Brain microvascular endothelial cell (primary cell): ENCODE measurements around the gene RALY.

ENCODE experiments used
- DNase-seq: peaks from one replicate; pipeline ENCODE4 v3.0.0-alpha.2; 2020
- H3K27ac ChIP-seq: fragments of 250-450 bp; sonication (Bioruptor Pico); 2 replicates; pipeline ENCODE4 v1.5.1; 2020; ENCODE audit warnings: mild to moderate bottlenecking, moderate library complexity
- H3K27me3 ChIP-seq: fragments of 250-450 bp; sonication (Bioruptor Pico); replicated peaks from 2 replicates; pipeline ENCODE4 v1.5.1; 2020; ENCODE audit warnings: mild to moderate bottlenecking
- H3K36me3 ChIP-seq: fragments of 250-450 bp; sonication (Bioruptor Pico); replicated peaks from 2 replicates; pipeline ENCODE4 v1.5.1; 2020; ENCODE audit warnings: mild to moderate bottlenecking
- H3K4me3 ChIP-seq: 2 replicates; pipeline ENCODE4 v1.5.1; 2011; ENCODE audit warnings: low read depth, mild to moderate bottlenecking, control low read depth, low read length, moderate library complexity
- in situ Hi-C: cut with HindIII; loops from 2 replicates; pipeline ENCODE4 v1.10.0; 2017; ENCODE audit warnings: low sequenced_read_pairs, low pct_ligation_motif_present
- TF ChIP-seq, protein P1 (sequence below): IDR thresholded peaks from 2 replicates; pipeline ENCODE4 v1.5.1; 2011; ENCODE audit warnings: low read depth, mild to moderate bottlenecking, moderate library complexity, low read length, control low read depth, inconsistent platforms; ENCODE audit errors: missing control alignments

The RALY gene

DNA sequence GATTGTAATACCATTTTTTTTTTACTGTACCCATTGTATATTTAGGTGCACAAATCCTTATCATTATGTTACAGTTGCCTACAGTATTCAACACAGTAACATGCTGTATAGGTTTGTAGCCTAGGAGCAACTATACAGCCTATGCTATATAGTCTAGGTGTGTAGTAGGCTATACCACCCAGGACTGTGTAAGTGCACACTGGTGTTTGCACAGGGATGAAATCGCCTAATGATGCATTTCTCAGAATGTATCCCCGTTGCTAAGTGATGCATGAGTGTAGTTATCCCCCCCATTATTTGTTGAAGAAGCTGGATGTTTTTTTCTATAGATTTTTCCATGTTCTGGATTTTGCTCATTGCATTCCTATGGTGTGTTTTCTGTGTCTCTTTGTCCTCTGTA lies 12.9 kb downstream of the RALY start:
- TF ChIP-seq, protein P1, sequence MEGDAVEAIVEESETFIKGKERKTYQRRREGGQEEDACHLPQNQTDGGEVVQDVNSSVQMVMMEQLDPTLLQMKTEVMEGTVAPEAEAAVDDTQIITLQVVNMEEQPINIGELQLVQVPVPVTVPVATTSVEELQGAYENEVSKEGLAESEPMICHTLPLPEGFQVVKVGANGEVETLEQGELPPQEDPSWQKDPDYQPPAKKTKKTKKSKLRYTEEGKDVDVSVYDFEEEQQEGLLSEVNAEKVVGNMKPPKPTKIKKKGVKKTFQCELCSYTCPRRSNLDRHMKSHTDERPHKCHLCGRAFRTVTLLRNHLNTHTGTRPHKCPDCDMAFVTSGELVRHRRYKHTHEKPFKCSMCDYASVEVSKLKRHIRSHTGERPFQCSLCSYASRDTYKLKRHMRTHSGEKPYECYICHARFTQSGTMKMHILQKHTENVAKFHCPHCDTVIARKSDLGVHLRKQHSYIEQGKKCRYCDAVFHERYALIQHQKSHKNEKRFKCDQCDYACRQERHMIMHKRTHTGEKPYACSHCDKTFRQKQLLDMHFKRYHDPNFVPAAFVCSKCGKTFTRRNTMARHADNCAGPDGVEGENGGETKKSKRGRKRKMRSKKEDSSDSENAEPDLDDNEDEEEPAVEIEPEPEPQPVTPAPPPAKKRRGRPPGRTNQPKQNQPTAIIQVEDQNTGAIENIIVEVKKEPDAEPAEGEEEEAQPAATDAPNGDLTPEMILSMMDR = no peak
- H3K27me3 ChIP-seq = no peaks in the 10 kb centered on the region
- H3K27ac ChIP-seq = no peak overlapping the region
- no peak overlapping the region for H3K4me3 ChIP-seq
- in situ Hi-C loops = no loop called here
- no peaks in the 10 kb centered on the region for H3K36me3 ChIP-seq
- no peak for DNase-seq

GRCh38 chr20:34008477-34008876 lies 14.8 kb downstream of the RALY start:
- in situ Hi-C loops = no loop called here

DNA sequence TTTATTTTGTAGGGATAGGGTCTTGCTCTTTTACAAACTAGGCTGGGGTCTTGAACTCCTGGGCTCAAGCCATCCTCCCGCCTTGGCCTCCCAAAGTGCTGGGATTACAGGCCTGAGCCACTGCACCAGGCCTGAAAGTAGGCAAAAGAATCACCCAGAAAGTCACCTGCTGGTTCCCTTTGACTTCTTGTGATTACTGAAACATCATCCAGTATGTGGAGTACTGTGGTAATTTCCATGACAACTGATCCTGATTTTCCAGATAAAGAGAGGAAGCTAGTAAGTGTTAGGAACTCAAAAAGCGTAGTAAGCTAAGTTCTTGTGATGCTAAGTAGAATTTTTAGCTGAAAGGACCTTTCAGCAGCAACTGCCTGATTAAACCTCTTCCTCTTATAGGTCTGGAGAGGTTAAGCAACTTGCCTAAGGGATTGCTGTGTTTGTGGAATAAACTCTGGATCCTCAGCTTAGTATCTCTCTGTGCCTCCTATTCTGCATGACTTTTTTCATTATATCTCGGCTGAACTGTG lies 16.8 kb downstream of the RALY start:
- no peaks in the 10 kb centered on the region for H3K36me3 ChIP-seq
- no peak for DNase-seq
- H3K27ac ChIP-seq = no peak overlapping the region
- in situ Hi-C loops = no loop called here
- no peaks in the 10 kb centered on the region for H3K27me3 ChIP-seq
- no peak overlapping the region for H3K4me3 ChIP-seq
- TF ChIP-seq, protein P1 = no peak

More at GRCh38 chr20:34008477-34008876, 14.8 kb downstream of the RALY start:
- DNase-seq = no peak
- Histone ChIP-seq H3K4me3 (no peak overlapping the region), H3K36me3 (no peaks in the 10 kb centered on the region), H3K27ac (no peak overlapping the region), H3K27me3 (no peaks in the 10 kb centered on the region)
- TF ChIP-seq, protein P1 = no peak

GRCh38 chr20:34011275-34011674 lies 17.6 kb downstream of the RALY start:
- H3K4me3 ChIP-seq = no peak overlapping the region
- H3K27ac ChIP-seq = no peak overlapping the region
- no peaks in the 10 kb centered on the region for H3K27me3 ChIP-seq
- no peaks in the 10 kb centered on the region for H3K36me3 ChIP-seq
- TF ChIP-seq, protein P1 = no peak
- DNase-seq = no peak
- in situ Hi-C loops = no loop called here

- TF ChIP-seq, protein P1 = no peak
- H3K27ac ChIP-seq = no peak overlapping the region
- no peak overlapping the region for H3K4me3 ChIP-seq
- no peaks in the 10 kb centered on the region for H3K36me3 ChIP-seq
- no peaks in the 10 kb centered on the region for H3K27me3 ChIP-seq
- DNase-seq = no peak
- in situ Hi-C loops = no loop called here
Observed at GRCh38 chr20:34012330-34012729, 18.6 kb downstream of the RALY start.

GRCh38 chr20:34012735-34013134 lies 19.0 kb downstream of the RALY start:
- DNase-seq = no peak
- H3K27me3 ChIP-seq = no peaks in the 10 kb centered on the region
- H3K36me3 ChIP-seq = no peaks in the 10 kb centered on the region
- no peak overlapping the region for H3K27ac ChIP-seq
- in situ Hi-C loops = no loop called here
- H3K4me3 ChIP-seq = no peak overlapping the region
- TF ChIP-seq, protein P1 = no peak
